Measurements from ENCODE around the gene RNF121.

Gene RNF121

GRCh38 chr11:71913756-71914526 lies 14.9 kb upstream of the RNF121 start:
- Mint-ChIP-seq H3K27ac (peak overlapping the region in 1 of 3 experiments; percentile 35), H3K4me1 (no peaks in the 10 kb centered on the region), H3K36me3 (ENCODE audit: low read depth) (peaks cover 66% of the 10 kb centered on the region), H3K27me3 (ENCODE audit: low read depth) (no peaks in the 10 kb centered on the region), H3K9me3 (no peaks in the 10 kb centered on the region), H3K4me3 (no peak overlapping the region)
- no peak for TF ChIP-seq CTCF (IDR thresholded peaks at IDR 0.05; ENCODE audit: unreplicated experiment in 3 of 3)

GRCh38 chr11:71914617-71915189 lies 14.1 kb upstream of the RNF121 start:
- Mint-ChIP-seq H3K4me3 (no peak overlapping the region), H3K36me3 (ENCODE audit: low read depth) (peaks cover 66% of the 10 kb centered on the region), H3K4me1 (no peaks in the 10 kb centered on the region), H3K27me3 (ENCODE audit: low read depth) (no peaks in the 10 kb centered on the region), H3K9me3 (no peaks in the 10 kb centered on the region), H3K27ac (peak overlapping the region in 1 of 3 experiments; percentile 35)
- TF ChIP-seq CTCF (IDR thresholded peaks at IDR 0.05; ENCODE audit: unreplicated experiment in 3 of 3) = no peak

GRCh38 chr11:71917646-71918140 lies 11.2 kb upstream of the RNF121 start:
- Mint-ChIP-seq H3K4me3 (no peak overlapping the region), H3K36me3 (ENCODE audit: low read depth) (peaks cover 49% of the 10 kb centered on the region), H3K27me3 (ENCODE audit: low read depth) (no peaks in the 10 kb centered on the region), H3K27ac (no peak overlapping the region), H3K4me1 (no peaks in the 10 kb centered on the region), H3K9me3 (no peaks in the 10 kb centered on the region)
- TF ChIP-seq CTCF (IDR thresholded peaks at IDR 0.05; ENCODE audit: unreplicated experiment in 3 of 3) = no peak

- TF ChIP-seq CTCF (IDR thresholded peaks at IDR 0.05; ENCODE audit: unreplicated experiment in 3 of 3) = no peak
- Mint-ChIP-seq H3K36me3 (ENCODE audit: low read depth) (peaks cover 9% of the 10 kb centered on the region), H3K27ac (peak within 1 kb of the TSS; percentile 98 to 100 (median 99))
Measured at GRCh38 chr11:71927820-71928736, 768 bp upstream of the RNF121 start, which contains the start of gene XNDC1N. Gene XNDC1N, minus strand, starts transcription at chr11:71928594. Its CDS starts 5,241 bp downstream, at chr11:71923353.

GRCh38 chr11:71929491-71929890 lies 645 bp downstream of the RNF121 start:
- Mint-ChIP-seq H3K9me3 (no peaks in the 10 kb centered on the region), H3K4me1 (peaks cover 49% of the 10 kb centered on the region), H3K36me3 (ENCODE audit: low read depth) (peaks cover 9% of the 10 kb centered on the region), H3K4me3 (peak overlapping the region; percentile 95 to 98 (median 98)), H3K27me3 (ENCODE audit: low read depth) (no peaks in the 10 kb centered on the region), H3K27ac (peak overlapping the region; percentile 98 to 100 (median 99))
- TF ChIP-seq CTCF (IDR thresholded peaks at IDR 0.05; ENCODE audit: unreplicated experiment in 3 of 3) = no peak

More at GRCh38 chr11:71927820-71928736, 768 bp upstream of the RNF121 start, which contains the start of gene XNDC1N:
- Mint-ChIP-seq H3K4me3 (peak within 1 kb of the TSS; percentile 95 to 98 (median 98)), H3K9me3 (no peaks in the 10 kb centered on the region), H3K4me1 (peaks cover 39% of the 10 kb centered on the region), H3K27me3 (ENCODE audit: low read depth) (no peaks in the 10 kb centered on the region)
